Left lung (tissue), 10 donors: ENCODE measurements around the gene MUS81. TPM values are rescaled to one million over a fixed set of nuclear protein-coding genes. Genes with fewer than 3 reads are reported as not detected.

Source experiments
- ATAC-seq: fragments of 200-7000 bp; cut with Tn5 transposase; one replicate; pipeline ENCODE4 v1.9.1; 2020; ENCODE audit warnings: moderate library complexity
- DNase-seq, 4 donors: peaks; one replicate each; pipeline ENCODE4 v3.0.0-alpha.2; 2013 to 2020
- H3K27ac ChIP-seq, 2 donors: fragments of 200-600 bp; sonication (generic) in 1 of 2; one replicate each; pipeline versions ENCODE4 v1.5.0 to v1.8.0; 2020 to 2021
- H3K27me3 ChIP-seq, 2 donors: fragments of 200-600 bp; sonication (generic) in 1 of 2; one replicate each; pipeline versions ENCODE4 v1.5.0 to v1.8.0; 2020 to 2021
- H3K36me3 ChIP-seq, 2 donors: fragments of 200-600 bp; sonication (generic) in 1 of 2; one replicate each; pipeline versions ENCODE4 v1.5.0 to v1.8.0; 2020 to 2021
- H3K4me1 ChIP-seq, 2 donors: fragments of 200-600 bp; one replicate each; pipeline ENCODE4 v1.8.0; 2021
- H3K4me3 ChIP-seq, 2 donors: fragments of 200-600 bp; sonication (generic) in 1 of 2; one replicate each; pipeline versions ENCODE4 v1.5.0 to v1.8.0; 2020 to 2021; ENCODE audit warnings: mild to moderate bottlenecking in 1 of 2
- H3K9me3 ChIP-seq, 2 donors: fragments of 200-600 bp; sonication (generic) in 1 of 2; one replicate each; pipeline versions ENCODE4 v1.5.0 to v1.8.0; 2020 to 2021
- CTCF ChIP-seq, 2 donors: fragments of 200-600 bp; sonication (generic) in 1 of 2; IDR thresholded peaks; one replicate each; pipeline versions ENCODE4 v1.5.0 to v1.8.0; 2021; ENCODE audit warnings: antibody characterized with exemption in 2 of 2
- intact Hi-C, 2 donors: fragments of 100-400 bp; cut with DNase I; formaldehyde crosslinking; loops; one replicate each; pipeline versions ENCODE4 v1.11.2 to v1.14.2; 2022
- polyA plus RNA-seq, 6 donors: library from polyadenylated mRNA; unstranded; fragments of 120-200 nt; gene quantifications; one replicate each; pipeline ENCODE4 v1.2.1, GENCODE V29; 2013; ENCODE audit not compliant: insufficient read length in 6 of 6
- total RNA-seq, 2 donors: library from RNA; stranded (reverse); fragmentation: NEBNext Ultra II Directional; extraction: Animal tissue kit (Norgen Biotek cat#: 25700); gene quantifications; one replicate each; pipeline ENCODE4 v1.2.1, GENCODE V29; 2021
- donor health status: DM: no; HTN: yes; CAD: no.
- donor health status: DM: no; HTN: no; CAD: no.

MUS81 gene
- total and polyA plus RNA-seq, 8 donors = 43.4 to 55.0 (median 50.9) TPM

GRCh38 chr11:65907878-65908277, 47.6 kb downstream of the MUS81 start:
- DNase-seq (no peak), ATAC-seq (no peak)
- no peaks in the 10 kb centered on the region for H3K9me3 ChIP-seq
- H3K4me1 ChIP-seq = peaks cover 8 to 17% of the 10 kb centered on the region in 2 donors
- intact Hi-C loops = no loop called here
- peaks cover 0 to 9% of the 10 kb centered on the region in 2 donors for H3K27me3 ChIP-seq
- no peaks in the 10 kb centered on the region for H3K36me3 ChIP-seq
- no peak overlapping the region for H3K4me3 ChIP-seq
- no peak for TF ChIP-seq CTCF (IDR thresholded peaks at IDR 0.05)
- H3K27ac ChIP-seq = no peak overlapping the region

GRCh38 chr11:65911682-65912568, 51.7 kb downstream of the MUS81 start:
- intact Hi-C loops = no loop called here
- H3K4me1 ChIP-seq = peaks cover 30 to 47% of the 10 kb centered on the region in 2 donors
- no peak overlapping the region for H3K4me3 ChIP-seq
- ATAC-seq = peak; percentile 14
- H3K36me3 ChIP-seq = no peaks in the 10 kb centered on the region
- peak in 1 of 2 donors; percentile 25 for TF ChIP-seq CTCF (IDR thresholded peaks at IDR 0.05)
- peaks cover 0 to 9% of the 10 kb centered on the region in 2 donors for H3K27me3 ChIP-seq
- H3K27ac ChIP-seq = peak overlapping the region in 1 of 2 donors; percentile 13
- peak in 2 of 4 donors; percentile 64 to 86 for DNase-seq
- H3K9me3 ChIP-seq = no peaks in the 10 kb centered on the region

GRCh38 chr11:65912845-65913244, 52.6 kb downstream of the MUS81 start:
- no peaks in the 10 kb centered on the region for H3K9me3 ChIP-seq
- intact Hi-C loops = no loop called here
- H3K36me3 ChIP-seq = peaks cover 0 to 6% of the 10 kb centered on the region in 2 donors
- peaks cover 40 to 56% of the 10 kb centered on the region in 2 donors for H3K4me1 ChIP-seq
- DNase-seq (no peak), ATAC-seq (peak; percentile 11)
- no peak for TF ChIP-seq CTCF (IDR thresholded peaks at IDR 0.05)
- no peak overlapping the region for H3K4me3 ChIP-seq
- H3K27ac ChIP-seq = no peak overlapping the region
- H3K27me3 ChIP-seq = peaks cover 0 to 9% of the 10 kb centered on the region in 2 donors

- no peak for ATAC-seq
- Histone ChIP-seq H3K36me3 (peaks cover 0 to 6% of the 10 kb centered on the region in 2 donors), H3K4me1 (peaks cover 45 to 66% of the 10 kb centered on the region in 2 donors), H3K27me3 (no peaks in the 10 kb centered on the region), H3K4me3 (no peak overlapping the region), H3K9me3 (no peaks in the 10 kb centered on the region), H3K27ac (peak overlapping the region; percentile 81 to 94)
- intact Hi-C loops = no loop called here
- no peak for DNase-seq
- no peak for TF ChIP-seq CTCF (IDR thresholded peaks at IDR 0.05)
Observed at GRCh38 chr11:65915101-65915820, 55.0 kb downstream of the MUS81 start.

- Histone ChIP-seq H3K4me1 (peaks cover 50 to 71% of the 10 kb centered on the region in 2 donors), H3K4me3 (no peak overlapping the region), H3K27me3 (no peaks in the 10 kb centered on the region), H3K27ac (peak overlapping the region; percentile 81 to 94), H3K36me3 (peaks cover 0 to 6% of the 10 kb centered on the region in 2 donors), H3K9me3 (no peaks in the 10 kb centered on the region)
- ATAC-seq (peak; percentile 40), DNase-seq (peak in 2 of 4 donors; percentile 83 to 90)
- TF ChIP-seq CTCF (IDR thresholded peaks at IDR 0.05) = no peak
- intact Hi-C loops = no loop called here
Observed at GRCh38 chr11:65915821-65916251, 55.6 kb downstream of the MUS81 start.
